GDM1 (cell line): ENCODE data around the gene PCSK5.

Experiments
- DNase-seq: peaks from one replicate; lab custom pipeline; 2025; lab: John Stamatoyannopoulos, UW

Gene PCSK5

DNA sequence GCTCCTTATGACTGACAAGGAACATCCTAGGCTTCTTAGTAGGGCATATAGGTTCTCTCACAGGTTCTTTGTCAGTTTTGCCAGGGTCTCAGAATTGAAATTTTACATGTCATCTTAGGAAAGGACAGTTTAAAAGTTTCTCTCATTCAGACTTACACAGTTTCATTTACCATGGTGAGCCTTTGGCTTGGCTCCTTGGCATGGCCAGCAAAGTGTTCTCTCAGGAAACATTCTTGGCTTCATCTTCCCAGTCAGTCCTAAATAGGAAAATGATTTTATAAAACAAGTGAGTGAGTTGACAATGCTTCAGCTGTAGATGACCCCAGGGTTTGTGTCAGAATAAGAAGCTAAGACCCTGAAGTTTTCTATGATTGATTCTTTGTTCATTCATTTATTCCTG lies 191.6 kb downstream of the PCSK5 start:
- DNase-seq: no peak

DNA sequence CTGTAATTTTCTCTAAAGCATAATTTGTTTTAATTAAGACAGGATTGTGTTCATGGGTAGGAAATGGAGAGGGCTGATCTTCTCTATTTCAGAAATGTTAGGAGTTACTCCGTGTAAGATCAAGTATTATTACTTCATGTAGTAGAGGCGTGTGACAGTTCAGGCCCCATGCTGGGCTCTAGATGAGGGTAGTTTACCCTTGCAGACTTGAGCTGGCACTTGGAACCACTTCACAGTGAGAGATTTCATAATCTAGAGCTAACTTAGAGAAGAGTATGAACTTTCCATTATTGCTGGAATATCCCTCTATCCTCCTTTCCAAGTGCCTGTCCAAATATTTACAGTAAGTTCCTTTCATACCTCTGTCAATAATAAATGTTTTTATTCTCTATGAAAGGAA lies 195.1 kb downstream of the PCSK5 start:
- DNase-seq: no peak

DNA sequence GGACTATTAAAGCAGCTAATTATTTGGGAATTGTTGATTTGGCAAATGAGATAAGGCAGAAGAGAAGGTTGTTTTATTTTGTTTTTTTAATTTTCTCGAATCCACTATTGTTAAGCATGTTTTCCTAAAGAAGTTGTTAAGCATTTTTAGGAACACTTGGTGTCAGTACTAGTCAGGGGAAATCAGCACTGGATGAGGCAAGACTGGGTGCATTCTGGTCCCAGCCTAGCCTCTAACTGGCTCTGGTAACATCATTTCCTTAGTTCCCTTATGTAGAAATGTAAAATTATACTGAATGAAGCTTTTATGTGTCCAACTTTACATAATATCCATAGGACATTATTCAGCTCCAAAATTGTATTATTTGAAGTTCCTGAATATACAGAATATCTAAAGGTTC lies 196.1 kb downstream of the PCSK5 start:
- no peak for DNase-seq

DNA sequence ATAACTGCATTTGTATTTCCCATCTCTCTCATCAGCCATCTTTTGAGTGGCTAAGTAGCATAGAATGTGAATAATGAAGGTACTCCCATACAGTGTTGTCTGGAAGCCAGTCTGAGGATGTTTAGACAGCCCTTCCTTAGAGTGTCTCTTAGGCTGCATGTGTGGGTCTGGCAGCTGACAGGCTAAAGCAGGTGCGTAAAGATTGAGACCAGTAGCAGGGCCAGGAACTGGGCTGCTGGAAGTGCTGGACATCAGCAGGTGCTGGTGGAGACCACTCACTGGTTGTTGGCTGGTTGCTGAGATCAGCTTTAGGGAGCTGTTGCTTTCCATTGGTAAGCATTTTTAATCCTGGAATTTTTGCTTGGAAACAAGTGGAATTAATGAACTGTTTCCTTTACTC lies 197.5 kb downstream of the PCSK5 start:
- DNase-seq: no peak

DNA sequence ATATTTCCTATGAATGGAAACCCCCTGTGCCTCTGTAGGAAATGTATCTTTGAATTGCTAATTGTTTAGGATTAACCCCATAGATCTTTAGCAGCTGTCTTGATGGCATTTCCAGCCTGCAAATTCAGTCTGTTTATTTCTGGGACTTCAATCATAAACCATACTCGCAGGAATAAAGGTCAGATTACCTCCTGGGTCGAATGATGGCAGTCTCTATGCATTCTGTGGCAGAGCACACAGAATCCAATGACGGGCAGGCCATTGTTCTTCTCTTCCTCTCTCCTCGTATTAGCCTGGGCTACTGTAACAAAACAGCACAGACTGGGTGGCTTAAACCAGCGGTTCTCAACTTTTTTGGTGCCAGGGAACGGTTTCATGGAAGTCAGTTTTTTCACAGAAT lies 199.9 kb downstream of the PCSK5 start:
- no peak for DNase-seq

DNA sequence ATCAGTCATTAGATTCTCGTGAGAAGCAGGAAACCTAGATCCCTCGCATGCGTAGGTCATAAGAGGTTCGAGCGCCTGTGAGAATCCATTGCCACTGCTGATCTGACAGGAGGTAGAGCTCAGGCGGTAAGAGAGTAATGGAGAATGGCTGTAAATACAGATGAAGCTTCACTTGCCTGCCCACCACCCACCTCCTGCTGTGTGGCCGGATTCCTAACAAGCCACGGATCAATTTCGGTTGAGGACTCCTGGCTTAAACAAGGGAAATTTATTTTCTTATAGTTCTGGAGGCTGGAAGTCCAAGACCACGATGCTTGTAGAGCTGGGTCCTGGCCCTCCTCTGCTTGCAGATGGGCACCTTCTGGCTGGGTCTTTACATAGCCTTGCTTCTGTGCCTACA lies 200.4 kb downstream of the PCSK5 start:
- DNase-seq: no peak

DNA sequence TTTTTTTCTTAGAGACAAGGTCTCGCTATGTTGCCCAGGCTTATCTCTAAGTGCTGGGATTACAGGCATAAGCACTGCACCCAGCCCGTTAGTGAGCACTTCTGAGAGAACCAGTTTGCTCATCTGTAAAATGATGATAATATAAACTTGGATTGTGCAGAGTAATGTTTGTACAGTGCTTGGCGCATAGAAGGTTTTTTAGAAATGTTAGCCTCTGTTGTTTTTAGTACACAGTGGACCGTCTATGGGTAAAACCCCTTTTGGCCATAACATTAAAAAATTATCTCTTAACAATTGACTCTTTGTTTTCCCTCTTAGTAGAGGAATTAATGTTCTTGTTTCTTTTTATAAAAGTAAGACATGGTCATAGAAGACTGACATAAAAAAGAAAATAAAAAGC lies 202.1 kb downstream of the PCSK5 start:
- no peak for DNase-seq

DNA sequence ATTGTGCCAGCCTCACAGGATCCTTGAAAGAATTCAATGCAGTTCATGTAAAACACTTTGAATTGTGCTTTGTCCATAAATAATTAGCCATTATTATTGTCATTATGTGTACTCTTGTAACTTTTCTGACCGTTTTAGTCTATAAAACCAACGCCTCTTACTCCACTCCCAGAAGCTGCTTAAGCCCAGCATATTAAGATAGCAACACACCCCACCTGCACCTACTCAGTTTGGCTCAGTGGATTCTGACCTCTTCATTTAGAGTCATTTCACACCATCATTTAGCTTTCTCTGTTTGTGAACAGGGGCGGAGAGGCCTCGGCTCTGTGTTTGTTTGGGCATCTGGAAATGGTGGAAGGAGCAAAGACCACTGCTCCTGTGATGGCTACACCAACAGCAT lies 205.1 kb downstream of the PCSK5 start:
- no peak for DNase-seq

DNA sequence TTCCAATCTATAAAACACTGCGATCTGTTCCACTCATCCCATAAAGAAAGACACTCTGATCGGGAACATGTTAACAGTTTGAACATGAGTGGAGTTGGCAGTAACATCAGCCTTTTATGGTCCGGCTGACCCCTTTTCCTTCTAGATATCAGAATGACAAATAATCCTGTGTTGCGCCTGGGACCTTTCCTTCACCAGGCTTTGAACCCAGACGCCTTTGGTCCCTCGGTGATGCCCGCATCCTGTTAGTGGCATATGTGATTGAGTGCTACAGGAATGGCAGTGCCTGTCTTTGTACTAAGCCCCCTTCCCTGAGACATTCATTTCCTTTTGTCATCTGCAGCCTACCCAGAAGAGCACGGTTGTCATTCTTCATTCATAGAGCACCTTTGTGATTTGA lies 209.0 kb downstream of the PCSK5 start:
- no peak for DNase-seq

DNA sequence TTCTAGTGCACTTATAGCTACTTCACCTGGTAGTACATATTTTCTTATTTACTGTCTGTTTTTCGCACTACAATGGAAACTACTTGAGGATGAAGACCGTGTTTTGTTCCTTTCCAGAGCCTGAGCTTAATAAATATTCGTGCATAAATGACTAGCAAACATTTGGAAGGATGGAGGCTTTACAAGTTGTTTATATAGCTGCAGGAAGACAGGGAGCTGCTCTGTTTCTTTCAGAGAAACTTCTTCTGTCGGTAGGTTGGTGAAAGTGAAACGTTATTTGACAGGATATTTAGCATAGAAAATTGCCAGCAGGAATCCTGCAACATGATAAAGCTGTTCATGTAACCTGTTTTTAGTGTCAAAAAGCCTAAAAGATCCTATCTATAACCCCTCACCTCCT lies 210.6 kb downstream of the PCSK5 start:
- no peak for DNase-seq

DNA sequence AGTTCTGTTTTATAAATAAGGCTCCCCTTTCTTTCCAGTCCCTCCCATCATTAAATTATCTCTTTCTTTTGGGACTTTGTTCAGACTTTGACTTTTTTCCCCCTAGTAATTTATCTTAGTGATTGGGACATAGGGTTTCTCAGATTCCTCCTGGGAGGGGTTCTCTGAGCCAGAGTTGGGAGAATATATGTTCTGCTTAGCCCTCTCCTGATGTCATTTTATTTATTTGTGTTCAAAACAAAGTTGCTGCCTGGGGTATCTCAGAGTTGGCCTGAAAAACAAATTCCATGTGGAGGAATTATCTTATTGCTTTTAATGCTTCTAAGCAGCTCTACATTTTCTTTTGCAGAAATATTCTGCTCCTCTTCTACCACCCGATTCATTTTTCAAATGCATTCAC lies 211.0 kb downstream of the PCSK5 start:
- no peak for DNase-seq

DNA sequence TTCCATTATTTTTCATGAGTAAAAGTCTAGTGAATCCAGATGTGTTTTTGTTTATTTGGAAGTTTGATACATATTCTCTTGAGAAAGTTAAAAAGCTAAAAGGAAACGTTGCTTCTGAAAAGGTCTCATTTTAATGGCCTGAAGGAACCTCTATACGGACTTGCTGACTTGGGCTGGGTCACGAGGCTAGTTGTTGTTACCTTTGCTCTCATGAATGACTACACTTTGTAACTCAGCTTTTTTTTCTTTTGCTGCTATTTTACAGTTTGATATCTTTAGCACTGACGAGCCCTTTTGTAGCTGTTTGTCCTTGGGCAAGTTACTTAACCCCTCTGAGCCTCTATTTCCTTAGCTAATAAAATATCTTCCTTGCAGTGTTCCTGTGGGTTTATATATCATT lies 211.5 kb downstream of the PCSK5 start:
- DNase-seq: no peak

DNA sequence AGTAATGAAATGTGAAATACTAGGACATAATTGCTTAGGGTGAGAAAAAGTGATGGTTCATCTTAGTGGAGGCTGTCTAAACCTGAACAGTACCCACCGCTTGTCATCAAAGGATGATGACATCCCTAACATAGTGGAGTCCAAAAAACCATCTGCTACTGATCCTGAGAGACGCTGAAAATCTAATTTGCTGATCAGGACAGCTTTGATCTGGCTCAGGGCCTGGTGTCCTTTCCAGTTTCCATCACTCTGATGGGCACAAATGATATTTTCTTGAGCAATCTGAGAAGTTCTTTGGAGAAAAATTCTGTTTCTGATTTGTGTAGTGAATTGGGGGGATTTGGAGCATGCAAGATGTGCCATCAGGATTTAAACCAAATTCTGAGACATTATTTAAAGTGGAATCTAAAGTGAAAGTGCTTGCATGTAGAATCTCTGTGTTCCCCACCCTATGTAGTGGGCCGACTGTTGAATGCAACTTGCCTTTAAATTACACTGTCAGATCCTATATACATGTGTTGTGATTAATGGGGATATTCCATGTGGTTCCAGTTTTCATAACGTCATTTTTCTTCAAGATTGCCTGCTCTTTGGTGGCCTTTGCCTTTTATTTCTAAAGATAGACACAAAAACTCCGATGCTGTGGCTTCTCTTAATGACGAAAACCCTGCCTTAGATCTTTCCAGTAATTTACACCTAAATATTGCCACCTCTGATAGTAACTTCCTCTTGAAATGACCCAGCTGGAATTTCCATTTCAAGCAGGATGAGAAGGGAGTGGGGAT lies 213.2 kb downstream of the PCSK5 start:
- DNase-seq: no peak

DNA sequence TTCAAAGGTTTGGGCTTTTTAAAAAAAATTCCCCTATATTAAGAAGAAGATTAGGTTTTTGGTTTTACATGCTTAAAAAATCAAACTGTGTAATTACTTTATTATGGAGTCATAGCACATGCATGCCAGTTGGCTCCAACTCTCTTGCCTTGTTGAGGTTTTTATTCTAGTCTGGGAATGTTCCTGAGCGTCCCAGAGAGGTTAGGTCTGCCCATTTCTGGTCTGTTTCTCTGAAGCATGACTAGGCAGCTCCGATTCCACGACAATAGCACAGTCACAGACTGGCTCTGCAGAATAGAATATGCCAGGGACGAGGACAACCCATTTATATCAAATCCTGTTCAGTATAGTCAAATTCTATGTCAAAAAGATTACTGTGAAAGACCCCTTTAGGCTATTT lies 217.0 kb downstream of the PCSK5 start:
- DNase-seq: no peak

DNA sequence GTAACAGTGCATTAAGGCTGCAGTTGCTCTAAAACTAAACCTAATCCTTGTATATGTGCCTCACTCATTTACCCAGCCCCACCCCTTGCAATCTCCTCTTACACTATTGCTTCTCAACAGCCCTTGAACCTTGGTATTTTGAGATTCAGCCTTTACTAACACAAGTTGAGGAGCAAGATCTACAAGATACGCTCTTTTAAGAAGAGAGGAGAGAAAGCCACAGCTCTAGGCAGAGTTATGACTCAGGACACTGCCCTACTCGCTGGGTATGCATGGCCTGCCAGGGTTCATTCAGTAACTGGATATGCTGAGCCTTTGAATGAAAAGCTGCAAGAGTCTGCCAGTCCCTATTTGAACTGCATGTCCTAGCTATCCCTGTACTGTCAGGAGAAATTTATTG lies 219.5 kb downstream of the PCSK5 start:
- DNase-seq: no peak

DNA sequence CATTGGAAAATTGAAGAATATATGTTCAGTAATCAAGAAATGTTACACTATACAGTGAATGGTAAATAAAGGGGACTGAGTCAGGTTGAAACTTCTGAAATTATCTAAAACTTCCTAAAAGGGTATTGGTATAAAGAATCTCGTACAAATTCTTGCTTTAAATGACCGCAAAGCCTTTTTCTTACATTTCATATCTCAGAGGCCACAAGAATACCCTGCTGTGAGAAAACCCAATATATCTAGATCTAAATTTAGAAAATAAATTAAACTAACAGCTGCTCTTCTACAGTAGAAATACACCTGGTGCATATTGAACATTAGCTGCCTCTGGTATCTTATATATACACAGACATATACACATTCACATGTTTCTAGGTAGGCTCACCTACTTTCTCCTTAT lies 221.7 kb downstream of the PCSK5 start:
- no peak for DNase-seq

DNA sequence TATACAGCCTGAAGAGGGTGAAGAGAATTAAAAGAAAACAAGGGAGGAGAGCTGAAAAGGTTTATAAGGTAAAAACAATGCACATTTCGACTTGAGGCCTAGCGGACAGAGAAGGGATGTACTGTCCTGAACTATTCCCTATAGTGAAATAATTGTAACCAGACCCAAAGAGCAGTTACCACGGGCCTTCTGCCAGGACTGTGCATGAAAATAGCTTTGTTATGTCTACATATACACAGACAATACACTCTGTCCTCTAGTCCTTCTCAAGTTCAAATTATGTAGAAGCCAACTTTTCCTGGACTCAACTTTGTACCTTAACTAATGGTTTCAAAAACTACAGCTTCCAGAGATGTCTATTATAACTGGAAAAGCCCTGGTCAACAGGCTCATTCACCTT lies 223.7 kb downstream of the PCSK5 start:
- DNase-seq: no peak

DNA sequence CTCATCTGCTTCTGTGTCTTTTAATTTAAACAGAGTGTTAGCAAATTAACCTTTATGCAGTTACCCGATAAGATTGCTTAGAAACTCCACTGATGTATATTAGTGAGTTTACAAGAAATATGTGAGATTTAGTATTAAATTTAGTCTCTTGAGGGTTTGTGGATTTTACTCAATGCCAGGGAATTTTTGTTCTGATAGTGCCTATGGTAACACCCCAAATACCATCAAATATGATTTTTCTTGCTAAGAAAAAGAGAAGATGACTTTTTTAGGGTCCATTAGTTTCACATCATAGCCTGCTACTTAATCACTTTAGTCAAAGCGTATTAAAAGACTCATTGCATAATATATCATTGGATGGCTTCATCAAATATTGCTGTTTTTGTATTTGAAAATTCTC lies 224.9 kb downstream of the PCSK5 start:
- DNase-seq: no peak

DNA sequence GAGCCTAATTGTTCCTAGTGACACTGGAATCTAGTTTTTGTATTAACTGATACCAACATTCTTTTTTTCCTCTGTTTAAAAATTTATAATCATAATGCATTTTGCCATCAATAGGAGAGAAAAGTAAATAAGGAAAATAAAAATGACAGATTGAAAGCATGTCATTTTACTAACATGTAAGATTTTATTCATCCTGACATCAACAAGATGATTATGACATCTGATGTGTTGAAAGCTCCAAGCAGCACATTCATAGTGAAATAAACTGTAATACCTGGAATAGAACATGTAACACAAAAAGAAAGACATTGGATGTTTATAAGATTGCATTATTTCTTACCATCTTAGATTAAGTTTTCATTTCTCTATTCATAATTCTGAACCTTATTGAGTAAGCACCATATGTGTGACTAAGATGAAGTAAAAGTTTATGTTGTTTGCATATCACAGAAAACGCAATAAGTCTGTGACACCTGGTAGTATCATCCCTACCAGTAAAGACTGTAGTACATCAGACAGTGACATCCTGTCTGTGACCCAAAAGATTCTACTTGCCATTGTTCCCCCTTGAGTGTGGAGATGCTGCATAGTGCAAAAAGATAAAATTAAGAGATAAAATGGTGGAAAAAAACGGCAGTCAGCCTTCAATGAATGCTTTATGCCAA lies 225.6 kb downstream of the PCSK5 start:
- DNase-seq: no peak

DNA sequence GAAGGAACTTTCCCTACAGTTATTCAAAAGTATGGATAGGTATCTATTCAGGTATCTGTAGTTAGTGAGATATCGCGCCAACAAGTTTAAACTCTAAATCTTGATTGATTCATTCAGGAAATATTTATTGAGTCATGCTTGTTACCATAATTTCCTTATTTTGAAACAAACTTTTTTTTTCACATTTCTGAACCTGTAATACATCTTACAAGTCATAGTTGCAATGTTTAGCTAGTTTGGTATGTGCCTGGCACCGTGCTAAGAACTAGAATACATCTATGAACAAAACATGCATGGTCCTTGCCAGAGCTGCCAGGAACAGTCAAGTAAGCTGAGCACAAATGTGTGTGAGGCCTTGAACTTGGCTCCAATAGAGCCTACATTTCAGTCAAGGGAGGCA lies 226.4 kb downstream of the PCSK5 start:
- DNase-seq: no peak

DNA sequence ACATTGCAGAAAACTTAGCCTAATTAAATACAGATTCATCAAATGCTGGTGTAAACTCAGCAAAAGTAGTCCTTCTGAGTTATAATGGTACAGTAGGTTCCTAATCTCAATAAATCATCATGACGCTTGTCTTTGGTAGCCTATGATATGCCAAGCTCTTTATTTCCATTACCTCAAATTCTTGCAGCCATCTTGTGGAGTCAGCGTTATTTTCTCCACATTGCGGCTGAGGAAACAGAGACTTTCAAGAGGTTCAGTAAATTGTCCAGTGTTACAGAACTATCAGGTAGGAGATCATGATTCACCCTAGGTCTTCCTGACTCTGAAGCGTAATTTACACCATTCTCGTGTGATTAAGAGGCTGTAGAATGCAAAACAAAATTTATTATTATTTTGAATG lies 237.2 kb downstream of the PCSK5 start:
- no peak for DNase-seq

DNA sequence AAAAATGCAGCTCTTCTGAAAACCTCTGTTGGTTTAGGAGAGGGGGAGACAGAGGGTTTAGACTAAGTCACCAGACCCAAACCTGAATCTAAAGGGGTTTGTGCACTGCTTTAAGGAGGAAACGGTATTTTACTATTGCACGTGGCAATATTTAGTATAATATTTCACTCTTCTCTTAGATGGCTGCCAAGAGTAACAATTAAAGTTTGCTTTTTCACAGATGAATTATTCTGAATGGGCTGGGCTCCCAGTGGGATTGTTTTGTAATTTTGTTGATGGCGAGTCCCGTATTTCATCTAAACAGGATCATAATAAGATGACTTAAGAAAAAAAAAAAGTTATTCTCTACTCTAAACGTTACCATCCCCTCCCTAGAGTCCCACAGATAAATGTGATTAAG lies 245.4 kb downstream of the PCSK5 start:
- no peak for DNase-seq

DNA sequence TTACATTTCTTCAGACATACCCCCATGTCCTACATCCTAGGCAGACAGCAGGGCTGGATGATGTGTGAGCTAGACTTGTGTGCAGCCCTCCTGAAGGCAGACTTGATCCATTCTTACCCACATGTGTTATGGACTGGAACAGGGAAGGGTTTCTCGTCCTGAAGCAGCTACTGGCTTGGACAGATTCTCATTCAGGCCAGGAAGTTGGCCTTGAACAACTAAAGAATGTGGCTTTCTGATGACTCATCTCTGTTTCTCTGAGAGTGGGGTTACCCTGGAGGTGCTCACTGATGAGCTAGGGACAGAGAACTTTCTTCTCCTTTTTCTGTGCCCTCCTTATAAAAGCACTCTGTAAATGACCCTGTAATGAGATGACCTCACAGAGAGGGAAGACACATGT lies 246.5 kb downstream of the PCSK5 start:
- no peak for DNase-seq

DNA sequence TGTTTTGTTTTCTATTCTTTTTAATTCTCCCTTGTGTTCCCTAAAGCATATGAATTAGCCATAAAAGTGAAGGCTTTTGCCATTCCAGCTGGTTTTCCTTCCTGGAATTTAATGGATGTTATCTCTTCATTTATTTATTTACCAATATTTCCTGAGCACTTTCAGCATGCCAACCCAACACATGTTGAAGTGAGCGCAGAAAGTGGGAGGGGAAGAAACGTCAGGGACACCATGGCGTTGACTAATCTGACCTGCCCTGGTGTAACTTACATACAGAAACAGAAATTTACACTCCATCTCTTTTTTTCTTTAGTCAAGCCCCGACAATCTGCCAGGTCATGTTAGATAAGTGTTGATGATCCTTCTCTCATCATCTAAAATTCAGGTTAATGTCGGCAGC lies 247.5 kb downstream of the PCSK5 start:
- DNase-seq: no peak
